CD4-positive, alpha-beta T cell treated with Interleukin-17A for 4 hours (primary cell): ENCODE measurements around the gene ELAVL2.

ENCODE experiments used
- DNase-seq: peaks from one replicate; pipeline ENCODE4 v3.0.0-alpha.2; 2020; ENCODE audit warnings: mixed read lengths

ELAVL2 gene

DNA sequence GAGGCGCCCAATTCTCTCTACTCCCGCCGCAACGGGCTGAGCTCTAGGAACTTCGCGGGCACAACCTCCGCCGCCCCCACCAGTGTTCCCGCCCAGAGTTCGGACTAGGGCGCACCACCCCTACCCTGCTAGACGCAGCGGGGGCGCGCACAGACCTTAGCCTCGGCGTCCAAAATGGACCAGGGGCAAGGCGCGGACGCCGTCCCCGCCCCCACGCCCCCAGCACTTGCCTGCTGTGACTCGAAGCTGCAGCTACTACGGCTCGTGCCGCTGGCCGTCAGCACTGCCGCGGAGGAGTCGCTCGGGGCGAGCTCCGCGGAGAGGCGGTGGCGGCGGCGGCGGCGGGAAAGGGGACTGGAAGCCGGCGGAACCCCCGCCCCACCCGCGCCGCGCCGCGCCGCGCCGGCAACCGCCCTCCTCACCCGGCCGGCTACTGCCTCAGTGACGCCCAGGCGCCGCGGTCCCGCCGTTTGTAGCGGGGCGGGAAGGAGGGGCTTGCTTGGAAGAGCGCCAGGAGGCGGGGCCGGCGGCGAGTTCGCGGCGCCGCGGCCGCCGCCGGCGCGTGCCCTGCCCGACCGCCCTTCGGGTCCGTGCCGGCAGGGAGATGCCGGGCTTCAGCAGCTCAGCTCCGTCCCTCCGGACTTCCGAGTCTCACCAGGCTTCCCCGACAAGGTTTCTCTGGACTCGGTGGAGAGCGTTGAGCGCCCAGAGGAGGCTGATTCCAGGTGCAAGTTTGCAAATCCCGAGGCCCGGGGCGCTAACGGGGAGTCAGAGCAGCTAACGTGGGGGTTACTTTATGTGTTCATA, 4.5 kb downstream of the ELAVL2 start:
- no peak for DNase-seq

DNA sequence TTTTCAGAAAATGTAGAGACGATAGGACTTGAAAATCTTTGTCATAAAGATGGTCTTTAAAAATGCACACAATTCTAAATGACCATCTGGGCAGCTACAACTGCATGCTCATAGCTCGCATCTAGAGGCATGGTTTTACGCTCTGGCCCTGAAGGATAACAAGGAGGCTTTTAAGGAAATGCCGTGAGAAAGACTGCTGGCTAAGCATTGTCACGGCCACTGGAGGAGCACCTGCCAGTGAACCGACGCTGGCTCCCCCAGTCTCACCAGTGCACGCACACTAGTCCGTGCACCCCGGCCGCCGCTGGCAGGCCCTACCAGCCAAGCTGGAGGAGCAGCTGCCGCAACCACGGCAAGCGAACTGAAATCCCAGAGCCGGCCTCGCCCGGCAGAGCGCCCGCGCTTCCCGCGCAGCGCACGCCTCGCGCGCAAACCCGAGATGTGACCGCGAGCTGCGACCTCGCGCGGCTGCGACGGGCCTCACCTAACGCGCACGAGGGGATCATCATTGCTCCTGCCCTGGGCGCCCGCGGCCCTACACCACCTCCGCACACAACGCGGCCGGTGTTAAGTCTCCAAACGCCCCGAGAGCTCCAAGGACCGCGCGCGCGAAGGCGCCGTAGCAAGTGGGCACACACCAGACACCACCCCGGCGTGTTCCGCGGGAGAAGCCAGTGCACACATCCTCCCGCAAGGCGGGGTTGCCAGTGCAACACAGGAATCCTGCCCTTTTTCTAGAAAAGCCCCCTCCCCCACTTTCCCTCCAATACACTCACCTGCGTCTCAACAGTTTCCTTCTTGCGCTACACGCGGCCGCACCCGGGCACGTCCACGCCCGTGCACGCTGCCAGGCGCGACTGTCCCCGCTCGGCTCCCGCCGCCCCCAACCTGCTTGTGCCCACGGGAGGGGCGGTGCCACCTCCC, 5.3 kb downstream of the ELAVL2 start:
- no peak for DNase-seq

DNA sequence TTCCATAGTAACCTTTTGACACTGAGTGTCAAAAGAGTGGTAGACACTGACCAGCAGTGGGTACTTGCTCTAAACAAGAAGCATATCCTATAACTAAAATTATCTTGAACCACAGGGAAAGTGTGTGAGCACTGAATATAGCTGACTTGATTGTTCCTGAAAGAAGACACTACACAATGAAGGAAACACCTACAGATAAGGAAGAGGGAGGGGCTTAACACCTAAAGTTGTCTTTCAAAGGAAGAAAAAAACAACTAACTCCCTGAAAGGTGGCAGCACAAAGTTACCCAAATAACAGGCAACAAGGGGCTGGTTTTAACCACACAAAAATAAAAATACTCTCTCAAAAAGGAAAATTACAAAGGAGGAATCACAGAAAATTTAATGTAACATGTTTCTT, 6.6 kb downstream of the ELAVL2 start:
- DNase-seq: no peak

DNA sequence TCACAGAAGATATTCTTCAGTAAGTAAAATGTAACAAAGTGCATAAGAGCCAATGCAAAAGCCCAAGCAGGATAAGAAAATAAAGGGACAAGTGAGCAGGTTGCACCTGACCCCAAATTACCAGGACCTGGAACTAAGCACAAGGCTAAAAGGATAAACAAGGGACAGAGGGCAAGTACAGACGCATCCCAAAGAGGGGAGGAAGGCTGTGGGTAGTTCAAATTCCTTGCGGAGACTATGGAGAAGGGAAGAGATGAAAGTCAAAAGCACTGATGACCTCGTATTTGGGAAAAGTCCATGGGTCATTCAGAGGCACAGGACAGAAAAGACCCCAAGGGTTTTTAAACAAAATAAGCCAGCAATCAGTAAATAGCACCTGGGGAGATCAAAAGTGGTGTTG, 11.8 kb downstream of the ELAVL2 start:
- no peak for DNase-seq

DNA sequence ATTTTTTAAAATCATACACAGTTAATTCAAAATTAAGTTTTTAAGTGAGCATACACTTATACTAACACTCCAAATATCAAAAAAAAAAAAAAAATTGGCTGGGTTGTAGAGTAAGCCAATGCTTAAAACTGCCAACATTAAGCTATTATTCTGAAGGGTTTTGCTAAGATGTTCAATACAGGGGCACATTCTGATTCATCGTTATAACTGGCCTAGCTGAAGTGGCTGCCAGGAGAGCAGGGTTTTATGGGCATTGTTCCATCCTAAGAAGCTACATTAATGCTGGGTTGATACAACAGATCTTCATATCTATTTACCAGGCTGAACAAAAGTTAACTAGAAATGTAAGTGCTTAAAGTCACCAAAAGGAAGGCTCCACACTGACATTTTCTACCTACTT, 13.4 kb downstream of the ELAVL2 start:
- no peak for DNase-seq

DNA sequence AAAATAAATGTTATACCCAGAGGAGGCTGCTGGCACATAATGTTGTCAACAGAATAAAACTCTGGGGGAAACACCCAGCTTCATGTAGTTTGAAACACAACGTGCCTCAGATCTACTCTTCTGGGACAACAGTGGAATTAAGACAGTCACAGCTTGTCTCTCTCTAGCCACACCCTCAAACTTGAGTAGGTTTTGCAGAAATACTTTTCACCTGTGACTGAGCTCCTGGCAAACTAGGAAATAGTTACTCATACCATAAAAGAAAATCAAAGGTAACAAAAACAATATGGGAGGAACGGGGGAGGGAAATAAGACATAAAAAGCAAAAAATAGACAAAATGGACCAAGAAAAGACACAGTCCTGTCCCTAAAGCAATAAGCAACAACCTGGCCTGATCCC, 14.4 kb downstream of the ELAVL2 start:
- DNase-seq: no peak

DNA sequence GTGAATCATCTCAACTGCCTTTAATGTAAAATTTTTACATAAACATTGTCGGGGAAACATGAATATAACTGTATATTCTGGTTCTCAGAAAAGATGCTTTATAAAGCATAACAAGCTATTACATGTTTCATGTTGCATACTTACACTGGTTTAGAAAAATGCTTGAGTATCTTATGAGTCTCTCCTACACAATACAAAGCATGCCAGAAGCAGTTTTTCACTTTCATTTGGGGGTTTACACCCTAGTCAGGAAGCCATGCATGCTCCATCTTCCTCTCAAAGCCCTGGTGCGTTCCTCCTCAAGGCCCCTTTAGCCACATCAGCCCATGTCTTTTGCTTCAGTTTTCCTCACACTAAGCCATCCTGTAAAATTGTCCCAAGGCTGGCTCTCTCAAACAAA, 22.8 kb downstream of the ELAVL2 start:
- DNase-seq: no peak

DNA sequence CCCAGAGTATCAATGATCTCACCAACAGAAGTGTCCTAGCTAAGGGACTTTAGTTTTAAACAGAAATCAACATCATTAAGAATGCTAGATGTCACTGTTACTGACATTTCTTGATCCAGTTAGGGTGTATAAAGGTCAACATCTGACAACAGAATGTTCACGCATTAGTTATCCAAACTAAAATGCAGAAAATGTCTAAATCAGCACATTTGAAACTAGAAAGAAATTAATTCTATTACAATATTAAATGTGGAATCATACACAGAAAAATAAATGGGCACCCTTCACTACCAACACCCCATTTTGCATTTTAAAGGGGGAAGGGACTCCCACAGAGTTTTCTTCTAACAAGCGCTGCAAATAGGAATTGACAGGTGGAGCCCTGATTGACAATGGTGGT, 24.5 kb downstream of the ELAVL2 start:
- no peak for DNase-seq

DNA sequence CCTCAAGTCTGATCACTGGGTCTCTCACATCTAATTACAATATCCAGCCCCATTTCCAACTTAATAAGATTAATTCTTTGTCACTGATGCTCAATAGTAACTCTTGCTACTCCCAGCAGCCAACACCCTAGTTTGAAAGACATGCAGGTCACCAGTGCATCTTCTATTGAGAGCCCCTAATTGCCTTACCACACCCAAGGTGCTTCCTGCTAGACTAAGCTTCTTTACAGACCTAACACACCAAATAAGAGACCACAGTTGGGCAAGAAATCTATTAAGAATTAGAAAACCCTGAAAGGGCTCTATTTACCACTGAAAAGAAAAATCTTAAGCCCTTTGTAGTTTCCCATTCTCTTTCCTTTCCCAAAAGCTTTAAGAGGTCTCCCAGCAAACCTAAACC, 26.5 kb downstream of the ELAVL2 start:
- DNase-seq: no peak

DNA sequence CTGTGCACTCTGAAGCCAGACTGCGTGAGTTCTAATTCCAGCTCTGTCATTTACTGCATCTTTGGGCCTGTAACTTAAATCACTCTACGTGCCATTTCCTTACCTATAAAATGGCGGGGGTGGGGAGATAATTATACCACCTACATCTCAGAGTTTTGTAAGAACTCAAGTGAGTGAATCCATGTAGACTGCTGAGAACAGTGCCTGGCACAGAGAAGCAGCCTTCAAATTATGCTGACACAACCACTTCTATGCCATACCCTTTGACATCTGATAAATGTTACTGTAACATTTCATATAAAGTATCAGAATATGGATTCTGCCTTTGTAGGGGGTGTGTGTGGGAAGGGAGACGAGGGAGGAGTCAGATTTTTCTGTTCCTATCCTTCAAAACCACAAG, 27.7 kb downstream of the ELAVL2 start:
- DNase-seq: no peak

DNA sequence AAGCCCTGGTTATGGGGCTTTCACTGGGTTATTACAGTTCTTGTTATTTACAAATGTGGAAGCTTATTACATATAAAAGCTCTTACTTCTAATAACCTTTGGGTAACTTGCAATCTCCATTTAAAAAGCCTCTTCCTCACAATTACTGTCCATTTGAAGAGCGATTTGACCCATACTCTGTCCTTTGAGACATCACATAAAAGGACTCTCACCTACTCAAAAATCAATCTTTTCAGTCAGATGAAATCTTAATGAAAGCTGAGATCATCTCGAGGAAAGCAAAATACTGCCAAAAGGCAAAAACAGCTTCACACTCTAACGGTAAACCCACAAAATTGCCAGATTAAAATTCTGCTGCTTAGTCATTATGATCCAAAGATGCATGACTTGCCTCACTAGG, 29.8 kb downstream of the ELAVL2 start:
- no peak for DNase-seq

DNA sequence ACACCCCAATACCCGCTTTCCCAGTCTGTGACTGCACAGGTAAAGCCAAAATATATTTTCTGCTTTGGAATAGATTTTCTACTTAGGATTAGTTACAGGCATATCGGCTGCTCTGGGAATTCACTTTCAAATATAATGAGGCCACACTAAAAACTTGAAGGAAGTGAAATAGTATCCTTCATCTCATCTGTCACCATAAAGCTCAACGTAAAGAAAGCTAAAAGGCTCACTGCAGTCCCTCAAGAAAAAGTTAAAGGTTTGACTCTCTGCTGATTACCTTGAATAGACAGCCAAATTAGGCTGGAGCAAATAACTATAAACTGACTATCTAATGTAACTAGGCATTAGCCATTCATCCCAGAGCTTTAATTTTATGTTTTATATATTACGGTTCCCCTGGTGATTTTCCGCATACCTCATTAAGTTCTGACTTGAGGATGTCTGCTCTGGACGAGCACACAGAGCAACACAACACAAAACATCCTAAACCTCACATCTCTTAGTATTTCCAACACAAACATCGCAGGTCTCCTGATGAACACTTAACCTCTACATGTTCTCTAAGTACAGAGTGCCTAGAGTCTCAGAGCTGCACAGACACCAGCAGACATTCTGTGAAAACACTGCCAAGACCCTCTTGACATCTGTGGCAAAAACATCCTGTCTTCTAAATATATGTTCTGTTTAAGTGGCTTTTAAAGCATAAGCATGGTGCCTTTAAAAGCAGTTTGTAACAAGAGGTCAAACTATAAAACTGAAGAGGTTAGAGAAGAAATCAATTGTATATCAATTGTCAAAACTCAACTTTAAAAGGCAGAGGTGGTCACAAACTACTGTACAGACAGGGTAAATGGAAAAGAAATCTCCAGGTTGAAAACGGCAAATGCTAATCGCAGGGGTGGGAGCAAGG, 35.4 kb downstream of the ELAVL2 start:
- no peak for DNase-seq

DNA sequence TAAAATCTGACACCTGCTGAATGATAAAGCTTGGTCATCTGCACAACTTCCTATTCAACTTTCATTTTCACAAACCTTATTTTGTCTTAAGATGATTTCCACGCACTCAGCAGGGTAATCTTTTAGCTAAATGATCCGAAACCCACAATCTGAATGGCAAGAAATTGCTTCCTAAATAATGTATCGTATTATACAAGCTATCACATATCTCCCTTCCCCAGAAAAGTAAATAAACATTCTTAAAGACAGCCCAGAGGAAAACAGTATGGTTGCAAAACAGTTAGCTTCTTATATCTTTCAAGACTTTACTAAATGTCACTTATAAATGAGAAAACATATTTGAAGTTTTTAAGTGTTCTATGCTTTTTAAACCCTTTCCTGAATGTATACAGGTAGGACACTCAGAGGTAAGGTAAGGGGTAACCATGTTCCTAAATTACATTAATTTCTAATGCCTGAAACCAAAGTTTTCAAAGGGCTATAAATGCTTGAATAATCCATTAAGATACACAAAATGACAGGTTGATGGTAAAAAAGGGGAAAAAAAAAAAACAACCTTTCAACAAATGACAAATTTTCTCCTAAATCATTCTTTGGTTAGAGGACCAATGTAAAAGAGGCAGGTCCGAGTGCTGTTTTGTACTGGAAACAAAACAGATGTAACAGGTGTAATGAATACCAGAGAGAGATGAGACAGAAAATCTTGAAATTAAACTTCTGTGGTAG, 36.3 kb downstream of the ELAVL2 start:
- DNase-seq: no peak

DNA sequence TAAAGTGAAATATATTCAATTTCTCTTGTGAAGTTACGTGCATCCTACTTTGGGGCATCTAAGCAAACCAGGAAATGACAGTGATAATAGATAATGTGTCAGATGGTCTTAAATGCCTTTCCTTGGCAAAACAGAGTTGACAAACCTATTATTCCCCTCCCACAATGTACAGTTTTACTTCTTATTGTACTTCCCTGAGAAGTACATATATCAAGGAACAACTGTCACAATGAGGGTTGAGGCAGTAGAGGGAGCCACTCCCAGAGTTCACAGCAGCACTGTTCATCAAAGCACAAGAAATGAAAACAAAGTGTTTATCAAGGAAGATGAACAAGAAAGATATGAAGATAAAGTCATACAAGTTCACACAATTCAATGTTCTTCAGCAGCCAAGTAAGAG, 41.1 kb downstream of the ELAVL2 start:
- no peak for DNase-seq

DNA sequence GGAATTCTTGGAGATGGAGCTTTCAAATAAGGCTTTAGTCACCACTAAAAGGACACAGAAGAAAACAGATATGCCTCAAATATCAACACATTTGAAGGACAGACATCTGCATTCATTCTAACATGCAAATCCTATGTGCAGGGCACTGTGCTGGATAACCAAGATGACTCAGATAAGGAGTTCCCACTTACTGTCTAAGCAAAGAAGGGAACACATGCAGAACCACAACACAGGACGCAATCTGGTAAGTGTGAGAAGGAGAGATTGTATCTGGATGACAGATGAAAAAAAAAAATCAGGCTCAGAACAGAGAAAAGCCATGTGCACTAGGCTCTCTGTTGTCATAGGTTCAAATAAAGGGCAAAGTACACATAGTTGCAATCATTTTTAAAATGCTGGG, 42.5 kb downstream of the ELAVL2 start:
- no peak for DNase-seq

DNA sequence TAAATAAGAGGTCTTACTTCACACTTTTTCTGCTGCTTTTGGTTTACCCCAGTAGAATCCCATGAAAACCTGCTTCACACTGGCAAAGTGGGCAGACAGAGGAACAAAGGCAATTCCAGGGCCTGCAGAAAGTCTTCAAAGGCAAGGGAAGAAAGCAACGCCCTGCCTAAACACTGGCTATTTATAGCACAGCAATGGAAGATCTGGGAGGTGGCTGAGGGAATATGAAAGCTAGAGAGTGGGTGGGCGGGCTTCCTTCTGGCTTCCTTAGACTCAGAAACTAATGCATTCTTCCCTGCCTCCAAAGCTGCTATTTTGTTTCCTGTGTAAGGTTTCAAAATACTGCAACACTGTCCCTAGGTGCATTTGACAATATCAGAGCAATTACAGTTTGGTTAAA, 46.8 kb downstream of the ELAVL2 start:
- no peak for DNase-seq

DNA sequence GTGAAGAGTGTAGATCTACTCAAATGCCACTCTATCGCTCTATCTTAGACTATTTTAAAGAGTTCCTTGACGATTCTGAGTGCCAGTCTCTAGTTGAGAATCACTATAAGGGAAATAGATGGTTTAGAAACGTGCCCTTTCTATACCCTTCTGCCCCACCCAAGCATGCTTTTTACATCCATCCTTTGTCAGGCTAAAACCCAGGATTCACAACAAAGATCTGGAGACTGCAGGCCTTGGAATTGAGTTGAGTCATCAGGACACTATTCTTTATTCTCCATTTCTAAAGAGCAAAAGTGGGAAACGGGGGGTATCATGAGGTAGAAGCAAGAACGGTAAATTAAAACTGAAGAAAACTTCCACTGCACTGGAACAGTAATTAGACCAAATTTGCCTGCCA, 48.7 kb downstream of the ELAVL2 start:
- DNase-seq: no peak

DNA sequence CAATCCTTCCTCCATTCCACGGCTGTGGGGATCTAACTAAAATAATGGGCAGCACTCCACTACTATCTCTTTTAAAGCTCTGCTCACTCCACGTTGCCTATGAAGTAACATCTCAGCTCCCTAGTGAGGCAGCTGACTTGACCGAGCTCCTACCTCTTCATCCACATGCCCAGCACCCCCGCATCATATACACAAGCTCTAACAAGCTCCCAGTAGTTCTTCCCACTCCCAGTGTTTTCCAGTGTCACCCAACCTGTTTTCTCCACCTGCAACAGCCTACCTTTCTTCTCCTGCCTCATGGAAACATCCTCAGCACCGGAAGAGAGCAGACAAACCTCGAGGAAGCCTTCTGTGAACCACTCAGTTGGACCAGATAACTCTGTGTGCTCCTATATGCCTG, 50.5 kb downstream of the ELAVL2 start:
- no peak for DNase-seq

DNA sequence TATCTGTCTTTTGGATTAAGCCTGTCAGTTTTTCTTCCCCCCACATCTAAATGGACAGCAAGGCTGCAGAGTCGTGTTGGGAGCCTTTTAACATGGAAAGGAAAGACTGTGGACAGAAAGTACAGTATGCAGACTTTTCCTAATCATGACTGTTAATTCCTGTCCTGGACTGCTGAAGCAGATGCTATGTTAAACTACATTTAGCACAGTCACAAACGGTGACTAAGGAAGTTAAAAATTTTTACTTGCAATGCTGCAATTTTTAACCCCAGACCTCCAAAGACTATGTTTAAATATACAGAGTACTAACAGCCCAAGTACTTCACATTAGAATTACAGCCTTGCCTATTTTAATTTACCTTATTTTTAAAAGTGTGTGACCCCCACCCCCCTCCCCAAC, 51.8 kb downstream of the ELAVL2 start:
- DNase-seq: no peak

DNA sequence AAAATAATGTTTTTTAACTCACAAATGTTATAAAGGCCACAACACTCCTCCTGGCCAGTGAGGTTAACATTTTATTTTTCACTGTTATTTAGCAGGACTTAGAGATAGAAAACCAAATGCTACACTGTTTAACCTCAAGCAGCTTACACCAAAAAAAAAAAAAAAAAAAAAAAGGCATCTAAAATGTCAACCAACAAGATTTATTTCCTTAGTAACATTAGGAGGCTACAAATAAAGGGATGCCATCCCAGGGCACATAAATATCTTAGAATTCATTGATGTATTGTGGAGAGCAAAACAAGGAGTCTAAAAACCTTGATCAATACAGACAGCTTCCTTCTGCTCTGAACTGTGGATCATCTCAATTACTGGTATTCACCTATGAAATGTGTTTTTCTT, 53.7 kb downstream of the ELAVL2 start:
- DNase-seq: no peak

DNA sequence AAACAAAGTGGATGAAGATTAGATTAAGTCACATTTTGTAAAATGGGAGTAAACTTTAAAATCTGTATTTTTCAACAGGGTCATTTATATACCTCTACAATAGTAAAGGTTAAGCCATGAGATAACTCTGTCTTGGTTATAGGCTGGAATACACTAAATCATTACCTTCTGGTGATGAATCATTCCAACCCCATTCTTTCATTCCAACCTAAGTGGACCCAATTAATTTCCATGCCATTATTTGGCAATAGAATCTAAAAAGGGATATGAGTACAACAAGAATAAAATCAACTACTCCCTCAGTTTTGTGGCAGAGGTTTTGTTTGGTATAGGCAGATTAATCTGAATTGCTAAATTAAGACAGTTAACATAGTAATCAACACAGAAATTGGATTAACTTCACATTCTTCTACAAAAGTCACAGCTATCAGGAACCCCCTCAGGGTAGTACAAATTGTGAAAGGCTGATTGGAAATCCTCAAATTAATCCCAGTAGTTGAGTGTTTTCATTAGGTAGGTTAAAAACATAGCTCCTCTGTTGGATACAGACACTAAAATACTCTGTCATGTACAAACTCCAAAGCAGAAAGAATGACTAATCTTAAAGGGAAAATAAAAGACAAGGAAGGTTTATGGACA, 54.2 kb downstream of the ELAVL2 start:
- no peak for DNase-seq
